B cell (primary cell): ENCODE results near the gene GPR62. TPM values are rescaled to one million over a fixed set of nuclear protein-coding genes. Genes with fewer than 3 reads are reported as not detected.

Source experiments
- ATAC-seq: fragments of 200-7000 bp; cut with Tn5 transposase; one replicate; pipeline ENCODE4 v1.10.0; 2021; ENCODE audit warnings: low read depth, mild to moderate bottlenecking, moderate number of reproducible peaks, moderate library complexity
- CTCF ChIA-PET: fragments of 350-600 bp; sonication (Branson Sonifier 250); formaldehyde crosslinking; loops from one replicate; lab custom pipeline; 2021; ENCODE audit warnings: antibody characterized with exemption, inconsistent platforms; lab: Charles Lee
- POLR2A ChIA-PET: fragments of 350-600 bp; sonication (Branson Sonifier 250); formaldehyde crosslinking; loops from one replicate; lab custom pipeline; 2021; ENCODE audit warnings: antibody characterized with exemption; lab: Charles Lee
- DNase-seq: peaks from one replicate; pipeline ENCODE4 v3.0.0; 2013
- H2AFZ ChIP-seq: 2 replicates; pipeline ENCODE4 v1.6.1; 2012; ENCODE audit warnings: mild to moderate bottlenecking, low read depth, low read length; ENCODE audit not compliant: insufficient read depth, poor library complexity, severe bottlenecking
- H3K27ac ChIP-seq, 2 donors: 1 replicate in 1 of 2; 2 replicates in 1 of 2; pipeline ENCODE4 v1.5.1; 2012 to 2013; ENCODE audit warnings: low read length in 2 of 2, mild to moderate bottlenecking in 2 of 2, moderate library complexity in 1 of 2
- H3K27me3 ChIP-seq, 4 experiments: fragments of 200-600 bp in 1 of 4; sonication (generic) in 1 of 4; replicated peaks in 1 of 4; 1 replicate in 2 of 4; 2 replicates in 2 of 4; pipeline versions ENCODE4 v1.6.1 to v1.7.0; 2013 to 2016; ENCODE audit warnings: low read length in 3 of 4, mild to moderate bottlenecking in 2 of 4, mixed read lengths in 1 of 4, moderate library complexity in 1 of 4; ENCODE audit not compliant: insufficient read depth in 4 of 4, control insufficient read depth in 3 of 4; ENCODE audit errors: control extremely low read depth in 1 of 4
- H3K36me3 ChIP-seq, 2 experiments: replicated peaks in 1 of 2; 1 replicate in 1 of 2; 2 replicates in 1 of 2; pipeline versions ENCODE4 v1.6.1 to v1.7.1; 2013; ENCODE audit warnings: low read length in 1 of 2; ENCODE audit not compliant: insufficient read depth in 2 of 2, control insufficient read depth in 1 of 2; ENCODE audit errors: control extremely low read depth in 1 of 2, extremely low read depth in 1 of 2
- H3K4me1 ChIP-seq, 2 donors: fragments of 200-600 bp in 1 of 2; sonication (generic) in 1 of 2; 1 replicate in 1 of 2; 2 replicates in 1 of 2; pipeline versions ENCODE4 v1.5.1 to v1.6.1; 2013 to 2017; ENCODE audit warnings: low read length in 2 of 2; ENCODE audit not compliant: control insufficient read depth in 2 of 2, insufficient read depth in 2 of 2
- H3K4me2 ChIP-seq: replicated peaks from 2 replicates; pipeline ENCODE3; 2012; ENCODE audit warnings: mild to moderate bottlenecking, low read depth, low read length; ENCODE audit not compliant: poor library complexity, severe bottlenecking
- H3K4me3 ChIP-seq, 5 experiments: fragments of 200-600 bp in 1 of 5; sonication (generic) in 1 of 5; 1 replicate in 3 of 5; 2 replicates in 2 of 5; pipeline versions ENCODE4 v1.5.1 to v1.7.0; 2011 to 2016; ENCODE audit warnings: low read length in 4 of 5, mild to moderate bottlenecking in 4 of 5, low read depth in 2 of 5, control low read depth in 1 of 5, moderate library complexity in 1 of 5; ENCODE audit not compliant: insufficient read depth in 1 of 5; ENCODE audit errors: control extremely low read depth in 1 of 5, extremely low read depth in 1 of 5
- H3K79me2 ChIP-seq: fragments of 200-600 bp; sonication (generic); one replicate; pipeline ENCODE4 v1.6.0; 2016; ENCODE audit warnings: low read length; ENCODE audit not compliant: control insufficient read depth, insufficient read depth
- H3K9ac ChIP-seq: fragments of 200-600 bp; sonication (generic); 2 replicates; pipeline ENCODE4 v1.6.1; 2017; ENCODE audit warnings: mild to moderate bottlenecking, low read length, moderate library complexity
- H3K9me3 ChIP-seq, 3 donors: one replicate each; pipeline versions ENCODE4 v1.6.1 to v1.7.1; 2013; ENCODE audit warnings: low read length in 2 of 3; ENCODE audit not compliant: control insufficient read depth in 2 of 3, insufficient read depth in 1 of 3; ENCODE audit errors: control extremely low read depth in 1 of 3
- H4K20me1 ChIP-seq: 2 replicates; pipeline ENCODE4 v1.6.0; 2012; ENCODE audit warnings: mild to moderate bottlenecking, low read length; ENCODE audit not compliant: insufficient read depth, control insufficient read depth, poor library complexity, severe bottlenecking
- H3K27ac Mint-ChIP-seq: one replicate; pipeline ENCODE4 v1.8.0; 2021; ENCODE audit warnings: mixed read lengths
- H3K27me3 Mint-ChIP-seq: one replicate; pipeline ENCODE4 v1.8.0; 2021; ENCODE audit warnings: mixed read lengths
- H3K4me1 Mint-ChIP-seq: one replicate; pipeline ENCODE4 v1.8.0; 2021; ENCODE audit warnings: mixed read lengths
- H3K4me3 Mint-ChIP-seq: one replicate; pipeline ENCODE4 v1.8.0; 2021; ENCODE audit warnings: mixed read lengths
- H3K9me3 Mint-ChIP-seq: one replicate; pipeline ENCODE4 v1.8.0; 2022; ENCODE audit warnings: mixed read lengths; ENCODE audit not compliant: insufficient read depth
- CTCF ChIP-seq: fragments of 200-600 bp; IDR thresholded peaks from one replicate; pipeline ENCODE4 v1.8.0; 2022; ENCODE audit warnings: antibody characterized with exemption, mild to moderate bottlenecking
- EZH2 ChIP-seq: IDR thresholded peaks from 2 replicates; pipeline ENCODE4 v1.6.1; 2012; ENCODE audit warnings: borderline replicate concordance, low read depth, mild to moderate bottlenecking, moderate library complexity, low read length; ENCODE audit not compliant: insufficient read depth, poor library complexity, severe bottlenecking
- WGBS: methylation state at CpG from one replicate; pipeline ENCODE4 v1.1.5; 2013; ENCODE audit warnings: missing lambda C conversion rate; ENCODE audit not compliant: insufficient coverage; 5-methylcytosine and 5-hydroxymethylcytosine counted together
- intact Hi-C: fragments of 100-400 bp; cut with micrococcal nuclease; formaldehyde crosslinking; loops from one replicate; pipeline ENCODE4 v1.10.0; 2022
- polyA plus RNA-seq: library from polyadenylated mRNA; depleted of rRNA; stranded (reverse); fragments of >200 nt; gene quantifications from 2 replicates; pipeline ENCODE4 v1.2.3, GENCODE V29; 2012
- total RNA-seq, 2 donors: library from RNA; stranded (reverse); fragments of 120-200 nt in 1 of 2; gene quantifications; 1 replicate in 1 of 2; 2 replicates in 1 of 2; pipeline versions ENCODE4 v1.2.3 to v1.2.4, GENCODE V29; 2013 to 2022

Gene GPR62
- total and polyA plus RNA-seq, 2 donors (not counting 1 experiment from before 2014, with no cell fraction given) = not detected

- no peaks in the 10 kb centered on the region for H3K27me3 Mint-ChIP-seq
- Histone ChIP-seq H3K27me3 (no peaks in the 10 kb centered on the region), H3K4me2 (peak overlapping the region; percentile 99), H4K20me1 (no peaks in the 10 kb centered on the region), H2AFZ (peak overlapping the region; percentile 90), H3K79me2 (peaks cover 4% of the 10 kb centered on the region), H3K4me1 (peaks cover 6 to 20% of the 10 kb centered on the region in 2 donors), H3K27ac (no peak overlapping the region), H3K9ac (peak overlapping the region; percentile 69), H3K9me3 (no peaks in the 10 kb centered on the region), H3K36me3 (peaks cover 0 to under 1% of the 10 kb centered on the region in 2 experiments), H3K4me3 (peak overlapping the region in 4 of 5 experiments; percentile 36 to 74 (median 48))
- H3K4me1 Mint-ChIP-seq = peaks cover 21% of the 10 kb centered on the region
- DNase-seq (no peak), ATAC-seq (no peak)
- POLR2A ChIA-PET = interaction anchor here (0.7 kb wide), 1 partner anchor 318 kb away, joined by 5 read pairs; no protein-coding TSS in a partner anchor
- peak overlapping the region; percentile 87 for H3K4me3 Mint-ChIP-seq
- H3K9me3 Mint-ChIP-seq = no peaks in the 10 kb centered on the region
- H3K27ac Mint-ChIP-seq = no peak overlapping the region
- intact Hi-C loops = no loop called here
- no peak for TF ChIP-seq CTCF
- no peak for TF ChIP-seq EZH2
- WGBS = 98% methylated on average over 3 of the region's 5 CpGs
- CTCF ChIA-PET = interaction anchor here (0.6 to 2.6 kb wide), 3 partner anchors 7 to 24 kb away, joined by 3 to 14 read pairs (median 8); partner anchors contain the start of genes ABHD14B, PARP3 and RRP9
Measured at GRCh38 chr3:51966486-51966885, 11.3 kb downstream of the GPR62 start.

GRCh38 chr3:51966922-51967383, 11.8 kb downstream of the GPR62 start:
- H3K79me2 ChIP-seq = peaks cover 4% of the 10 kb centered on the region
- ChIA-PET POLR2A (interaction anchor here (0.7 to 1.5 kb wide), 2 partner anchors 16 to 317 kb away, joined by 4 to 5 read pairs; no protein-coding TSS in a partner anchor), CTCF (interaction anchor here (0.6 to 2.6 kb wide), 2 partner anchors 15 to 25 kb away, joined by 3 to 14 read pairs; partner anchors contain the start of genes PARP3 and RRP9)
- no peaks in the 10 kb centered on the region for H3K27me3 Mint-ChIP-seq
- H3K27me3 ChIP-seq = no peaks in the 10 kb centered on the region
- peak overlapping the region; percentile 99 for H3K4me2 ChIP-seq
- no peaks in the 10 kb centered on the region for H3K9me3 Mint-ChIP-seq
- H4K20me1 ChIP-seq = no peaks in the 10 kb centered on the region
- H3K9ac ChIP-seq = peak overlapping the region; percentile 69
- peak overlapping the region in 1 of 2 donors; percentile 41 for H3K27ac ChIP-seq
- no peak for TF ChIP-seq EZH2
- no peak for TF ChIP-seq CTCF
- peak overlapping the region; percentile 90 for H2AFZ ChIP-seq
- intact Hi-C loops = no loop called here
- H3K4me1 Mint-ChIP-seq = peaks cover 21% of the 10 kb centered on the region
- H3K9me3 ChIP-seq = no peaks in the 10 kb centered on the region
- 7% methylated on average over 33 of the region's 33 CpGs for WGBS
- no peak overlapping the region for H3K27ac Mint-ChIP-seq
- peaks cover 0 to 3% of the 10 kb centered on the region in 2 experiments for H3K36me3 ChIP-seq
- peak overlapping the region in 4 of 5 experiments; percentile 36 to 74 (median 48) for H3K4me3 ChIP-seq
- H3K4me3 Mint-ChIP-seq = peak overlapping the region; percentile 87
- H3K4me1 ChIP-seq = peaks cover 6 to 20% of the 10 kb centered on the region in 2 donors
- ATAC-seq (peak; percentile 62), DNase-seq (no peak)
